Myocyte (in vitro differentiated cells): ENCODE data around the gene ZBTB43. TPM values are rescaled to one million over a fixed set of nuclear protein-coding genes. Genes with fewer than 3 reads are reported as not detected.
A peak's percentile ranks its signal among the peaks of the same experiment; 100 is the strongest.

ENCODE experiments used
- DNase-seq: peaks from one replicate; pipeline ENCODE4 v3.0.0-alpha.2; 2012; ENCODE audit warnings: low read depth
- total RNA-seq: library from RNA; depleted of rRNA; stranded (reverse); fragments of >200 nt; gene quantifications from 2 replicates; pipeline ENCODE4 v1.2.3, GENCODE V29; 2014

The ZBTB43 gene
- total RNA-seq, 1 donor from 2014 or later = 40.8 TPM

GRCh38 chr9:126827227-126827626, 22.4 kb downstream of the ZBTB43 start:
- DNase-seq = no peak

GRCh38 chr9:126829035-126829434, 24.2 kb downstream of the ZBTB43 start:
- no peak for DNase-seq

- DNase-seq = no peak
These were observed 26.0 kb downstream of the ZBTB43 start for GRCh38 chr9:126830827-126831226.

GRCh38 chr9:126832440-126832839, 27.6 kb downstream of the ZBTB43 start:
- no peak for DNase-seq

- DNase-seq = no peak
These were observed 28.2 kb downstream of the ZBTB43 start for GRCh38 chr9:126833020-126833419.

- DNase-seq = no peak
These were observed 29.0 kb downstream of the ZBTB43 start for GRCh38 chr9:126833710-126834345.

GRCh38 chr9:126834672-126835071, 29.8 kb downstream of the ZBTB43 start:
- peak; percentile 27 for DNase-seq

- DNase-seq = peak; percentile 55
These were observed 31.4 kb downstream of the ZBTB43 start for GRCh38 chr9:126836216-126836615.

GRCh38 chr9:126838055-126838811, 33.4 kb downstream of the ZBTB43 start:
- no peak for DNase-seq

GRCh38 chr9:126838895-126839294, 34.1 kb downstream of the ZBTB43 start:
- DNase-seq = no peak

GRCh38 chr9:126839301-126839700, 34.5 kb downstream of the ZBTB43 start:
- DNase-seq = no peak

GRCh38 chr9:126842220-126842842, 37.5 kb downstream of the ZBTB43 start:
- no peak for DNase-seq

- DNase-seq = no peak
These were observed 38.3 kb downstream of the ZBTB43 start for GRCh38 chr9:126842977-126843799.

- peak; percentile 83 for DNase-seq
These were observed 39.2 kb downstream of the ZBTB43 start for GRCh38 chr9:126844085-126844484.

GRCh38 chr9:126847051-126847450, 42.2 kb downstream of the ZBTB43 start:
- DNase-seq = no peak

GRCh38 chr9:126849591-126850225, 44.9 kb downstream of the ZBTB43 start:
- no peak for DNase-seq

GRCh38 chr9:126851286-126851880, 46.5 kb downstream of the ZBTB43 start:
- no peak for DNase-seq

GRCh38 chr9:126852086-126852688, 47.3 kb downstream of the ZBTB43 start:
- no peak for DNase-seq

- DNase-seq = no peak
These were observed 48.8 kb downstream of the ZBTB43 start for GRCh38 chr9:126853667-126854066.

- DNase-seq = no peak
These were observed 49.9 kb downstream of the ZBTB43 start for GRCh38 chr9:126854734-126855133.
